COR-L47 (cell line): ENCODE results near the gene FRMD4B.

Source experiments
- DNase-seq: peaks from one replicate; lab custom pipeline; 2025; lab: John Stamatoyannopoulos, UW

Gene FRMD4B

GRCh38 chr3:69364354-69364753 lies 21.5 kb downstream of the FRMD4B start:
- DNase-seq, result no peak

- DNase-seq, result no peak
These were observed 25.2 kb downstream of the FRMD4B start for GRCh38 chr3:69360690-69361089.

- no peak for DNase-seq
These were observed 26.0 kb downstream of the FRMD4B start for GRCh38 chr3:69359916-69360315.

GRCh38 chr3:69359339-69359893 lies 26.5 kb downstream of the FRMD4B start:
- no peak for DNase-seq

- no peak for DNase-seq
These were observed 28.7 kb downstream of the FRMD4B start for GRCh38 chr3:69357196-69357595.

GRCh38 chr3:69354948-69355347 lies 30.9 kb downstream of the FRMD4B start:
- no peak for DNase-seq

GRCh38 chr3:69353503-69353902 lies 32.4 kb downstream of the FRMD4B start:
- no peak for DNase-seq

- no peak for DNase-seq
These were observed 32.8 kb downstream of the FRMD4B start for GRCh38 chr3:69353088-69353478.

GRCh38 chr3:69352305-69353087 lies 33.4 kb downstream of the FRMD4B start:
- DNase-seq, result no peak

- no peak for DNase-seq
These were observed 42.0 kb downstream of the FRMD4B start for GRCh38 chr3:69343875-69344274.

- no peak for DNase-seq
These were observed 43.8 kb downstream of the FRMD4B start for GRCh38 chr3:69342074-69342473.

- no peak for DNase-seq
These were observed 46.1 kb downstream of the FRMD4B start for GRCh38 chr3:69339760-69340159.

GRCh38 chr3:69338911-69339310 lies 47.0 kb downstream of the FRMD4B start:
- DNase-seq, result no peak

- no peak for DNase-seq
These were observed 53.0 kb downstream of the FRMD4B start for GRCh38 chr3:69332934-69333333.

- DNase-seq, result no peak
These were observed 54.9 kb downstream of the FRMD4B start for GRCh38 chr3:69330891-69331400.

- no peak for DNase-seq
These were observed 56.0 kb downstream of the FRMD4B start for GRCh38 chr3:69329892-69330291.

- DNase-seq, result no peak
These were observed 57.0 kb downstream of the FRMD4B start for GRCh38 chr3:69328963-69329302.

GRCh38 chr3:69328103-69328962 lies 57.6 kb downstream of the FRMD4B start:
- DNase-seq, result no peak

- no peak for DNase-seq
These were observed 59.0 kb downstream of the FRMD4B start for GRCh38 chr3:69326855-69327300.

- DNase-seq, result no peak
These were observed 60.7 kb downstream of the FRMD4B start for GRCh38 chr3:69325151-69325550.

GRCh38 chr3:69324362-69325025 lies 61.4 kb downstream of the FRMD4B start:
- DNase-seq, result no peak

- no peak for DNase-seq
These were observed 61.9 kb downstream of the FRMD4B start for GRCh38 chr3:69323941-69324340.
